ENCODE measurements around the gene RBMS3.

The RBMS3 gene

GRCh38 chr3:29414468-29415224 lies 133.8 kb downstream of the RBMS3 start:
- no peak overlapping the region for H3K18ac ChIP-seq (ENCODE audit: low read length)

GRCh38 chr3:29415482-29416223 lies 134.8 kb downstream of the RBMS3 start:
- H3K14ac ChIP-seq (ENCODE audit: low read length): no peak overlapping the region
- H3K18ac ChIP-seq (ENCODE audit: low read length): no peak overlapping the region
- no peaks in the 10 kb centered on the region for H3K79me2 ChIP-seq (ENCODE audit: control insufficient read depth, insufficient read depth, low read length, poor library complexity)
- H2BK120ac ChIP-seq (ENCODE audit: insufficient read depth, low read length, poor library complexity): no peak overlapping the region
- no peak overlapping the region for H3K4me3 ChIP-seq (ENCODE audit: low read depth, low read length)
- H2AK5ac ChIP-seq (ENCODE audit: low read length): no peak overlapping the region
- no peaks in the 10 kb centered on the region for H3K27me3 ChIP-seq (ENCODE audit: insufficient read depth, low read length)
- no peak overlapping the region for H3K23ac ChIP-seq (ENCODE audit: low read length)
- H3K27ac ChIP-seq (ENCODE audit: low read depth, low read length): no peak overlapping the region
- WGBS (ENCODE audit: extremely low coverage, insufficient coverage, insufficient read length): no CpG with 5 or more reads among the region's 3 CpGs
- H3K4me1 ChIP-seq (ENCODE audit: control insufficient read depth in 1 of 2, insufficient read depth in 2 of 2, low read length in 2 of 2): no peaks in the 10 kb centered on the region
- H4K91ac ChIP-seq (ENCODE audit: low read depth, low read length): no peak overlapping the region
- no peaks in the 10 kb centered on the region for H3K79me1 ChIP-seq (ENCODE audit: low read length)
- DNase-seq: no peak
- no peak overlapping the region for H4K12ac ChIP-seq (ENCODE audit: low read depth, low read length)
- H4K8ac ChIP-seq (ENCODE audit: low read depth, low read length): no peak overlapping the region
- no peak overlapping the region for H2BK12ac ChIP-seq (ENCODE audit: low read length)
- no peaks in the 10 kb centered on the region for H3K36me3 ChIP-seq (ENCODE audit: control insufficient read depth in 1 of 2, insufficient read depth in 2 of 2, low read length in 2 of 2)
- H3K9ac ChIP-seq (ENCODE audit: low read length): no peak overlapping the region
- H3K9me3 ChIP-seq (ENCODE audit: insufficient read depth, low read depth, low read length): no peaks in the 10 kb centered on the region
- no peak overlapping the region for H3K4ac ChIP-seq (ENCODE audit: low read depth, low read length)
- no peak overlapping the region for H2AFZ ChIP-seq (ENCODE audit: insufficient read depth, low read length, poor library complexity)
- H2BK5ac ChIP-seq (ENCODE audit: low read depth, low read length, poor library complexity): no peak overlapping the region
- H3K4me2 ChIP-seq (ENCODE audit: low read length): no peak overlapping the region

More at GRCh38 chr3:29414468-29415224, 133.8 kb downstream of the RBMS3 start:
- no peaks in the 10 kb centered on the region for H3K9me3 ChIP-seq (ENCODE audit: insufficient read depth, low read depth, low read length)
- H3K79me2 ChIP-seq (ENCODE audit: control insufficient read depth, insufficient read depth, low read length, poor library complexity): no peaks in the 10 kb centered on the region
- no peak overlapping the region for H2BK5ac ChIP-seq (ENCODE audit: low read depth, low read length, poor library complexity)
- no peak overlapping the region for H4K12ac ChIP-seq (ENCODE audit: low read depth, low read length)
- no peak overlapping the region for H3K14ac ChIP-seq (ENCODE audit: low read length)
- H4K8ac ChIP-seq (ENCODE audit: low read depth, low read length): no peak overlapping the region
- no peak overlapping the region for H3K23ac ChIP-seq (ENCODE audit: low read length)
- no peak overlapping the region for H2BK120ac ChIP-seq (ENCODE audit: insufficient read depth, low read length, poor library complexity)
- H3K4ac ChIP-seq (ENCODE audit: low read depth, low read length): no peak overlapping the region
- no peak overlapping the region for H3K27ac ChIP-seq (ENCODE audit: low read depth, low read length)
- no peak overlapping the region for H2AFZ ChIP-seq (ENCODE audit: insufficient read depth, low read length, poor library complexity)
- no peak overlapping the region for H2AK5ac ChIP-seq (ENCODE audit: low read length)
- H3K4me3 ChIP-seq (ENCODE audit: low read depth, low read length): no peak overlapping the region
- no peak overlapping the region for H2BK12ac ChIP-seq (ENCODE audit: low read length)
- no peaks in the 10 kb centered on the region for H3K36me3 ChIP-seq (ENCODE audit: control insufficient read depth in 1 of 2, insufficient read depth in 2 of 2, low read length in 2 of 2)
- no peaks in the 10 kb centered on the region for H3K4me1 ChIP-seq (ENCODE audit: control insufficient read depth in 1 of 2, insufficient read depth in 2 of 2, low read length in 2 of 2)
- no peaks in the 10 kb centered on the region for H3K27me3 ChIP-seq (ENCODE audit: insufficient read depth, low read length)
- no peaks in the 10 kb centered on the region for H3K79me1 ChIP-seq (ENCODE audit: low read length)
- DNase-seq: no peak
- WGBS (ENCODE audit: extremely low coverage, insufficient coverage, insufficient read length): no CpG with 5 or more reads among the region's 11 CpGs
- H3K9ac ChIP-seq (ENCODE audit: low read length): no peak overlapping the region
- no peak overlapping the region for H3K4me2 ChIP-seq (ENCODE audit: low read length)
- H4K91ac ChIP-seq (ENCODE audit: low read depth, low read length): no peak overlapping the region

- Histone ChIP-seq H3K27me3 (ENCODE audit: insufficient read depth, low read length) (no peaks in the 10 kb centered on the region), H3K14ac (ENCODE audit: low read length) (no peak overlapping the region), H3K36me3 (ENCODE audit: control insufficient read depth in 1 of 2, insufficient read depth in 2 of 2, low read length in 2 of 2) (no peaks in the 10 kb centered on the region), H3K4me1 (ENCODE audit: control insufficient read depth in 1 of 2, insufficient read depth in 2 of 2, low read length in 2 of 2) (no peaks in the 10 kb centered on the region), H3K4me2 (ENCODE audit: low read length) (no peak overlapping the region), H2AK5ac (ENCODE audit: low read length) (no peak overlapping the region), H3K23ac (ENCODE audit: low read length) (no peak overlapping the region), H2BK12ac (ENCODE audit: low read length) (no peak overlapping the region), H4K12ac (ENCODE audit: low read depth, low read length) (no peak overlapping the region), H2AFZ (ENCODE audit: insufficient read depth, low read length, poor library complexity) (no peak overlapping the region), H2BK120ac (ENCODE audit: insufficient read depth, low read length, poor library complexity) (no peak overlapping the region), H3K9ac (ENCODE audit: low read length) (no peak overlapping the region), H3K27ac (ENCODE audit: low read depth, low read length) (no peak overlapping the region), H3K79me1 (ENCODE audit: low read length) (no peaks in the 10 kb centered on the region), H3K9me3 (ENCODE audit: insufficient read depth, low read depth, low read length) (no peaks in the 10 kb centered on the region), H3K4ac (ENCODE audit: low read depth, low read length) (no peak overlapping the region), H2BK5ac (ENCODE audit: low read depth, low read length, poor library complexity) (no peak overlapping the region), H3K18ac (ENCODE audit: low read length) (no peak overlapping the region), H4K8ac (ENCODE audit: low read depth, low read length) (no peak overlapping the region), H3K79me2 (ENCODE audit: control insufficient read depth, insufficient read depth, low read length, poor library complexity) (no peaks in the 10 kb centered on the region), H4K91ac (ENCODE audit: low read depth, low read length) (no peak overlapping the region), H3K4me3 (ENCODE audit: low read depth, low read length) (no peak overlapping the region)
- WGBS (ENCODE audit: extremely low coverage, insufficient coverage, insufficient read length): no CpG with 5 or more reads among the region's 2 CpGs
- no peak for DNase-seq
These were observed 135.6 kb downstream of the RBMS3 start for GRCh38 chr3:29416514-29416913.

GRCh38 chr3:29420106-29420505 lies 139.2 kb downstream of the RBMS3 start:
- H3K14ac ChIP-seq (ENCODE audit: low read length): no peak overlapping the region
- H4K8ac ChIP-seq (ENCODE audit: low read depth, low read length): no peak overlapping the region
- no peak overlapping the region for H3K4ac ChIP-seq (ENCODE audit: low read depth, low read length)
- no peak overlapping the region for H3K27ac ChIP-seq (ENCODE audit: low read depth, low read length)
- H3K79me1 ChIP-seq (ENCODE audit: low read length): no peaks in the 10 kb centered on the region
- no peak overlapping the region for H4K12ac ChIP-seq (ENCODE audit: low read depth, low read length)
- no CpG with 5 or more reads among the region's 6 CpGs for WGBS (ENCODE audit: extremely low coverage, insufficient coverage, insufficient read length)
- no peaks in the 10 kb centered on the region for H3K27me3 ChIP-seq (ENCODE audit: insufficient read depth, low read length)
- no peaks in the 10 kb centered on the region for H3K4me1 ChIP-seq (ENCODE audit: control insufficient read depth in 1 of 2, insufficient read depth in 2 of 2, low read length in 2 of 2)
- H2BK120ac ChIP-seq (ENCODE audit: insufficient read depth, low read length, poor library complexity): no peak overlapping the region
- no peak overlapping the region for H3K4me2 ChIP-seq (ENCODE audit: low read length)
- H3K18ac ChIP-seq (ENCODE audit: low read length): no peak overlapping the region
- H2AK5ac ChIP-seq (ENCODE audit: low read length): no peak overlapping the region
- H3K9me3 ChIP-seq (ENCODE audit: insufficient read depth, low read depth, low read length): no peaks in the 10 kb centered on the region
- no peak overlapping the region for H3K9ac ChIP-seq (ENCODE audit: low read length)
- no peak overlapping the region for H4K91ac ChIP-seq (ENCODE audit: low read depth, low read length)
- no peak overlapping the region for H2AFZ ChIP-seq (ENCODE audit: insufficient read depth, low read length, poor library complexity)
- H2BK12ac ChIP-seq (ENCODE audit: low read length): no peak overlapping the region
- no peak overlapping the region for H3K4me3 ChIP-seq (ENCODE audit: low read depth, low read length)
- DNase-seq: no peak
- no peak overlapping the region for H3K23ac ChIP-seq (ENCODE audit: low read length)
- no peaks in the 10 kb centered on the region for H3K79me2 ChIP-seq (ENCODE audit: control insufficient read depth, insufficient read depth, low read length, poor library complexity)
- no peaks in the 10 kb centered on the region for H3K36me3 ChIP-seq (ENCODE audit: control insufficient read depth in 1 of 2, insufficient read depth in 2 of 2, low read length in 2 of 2)
- no peak overlapping the region for H2BK5ac ChIP-seq (ENCODE audit: low read depth, low read length, poor library complexity)
